ENCODE results near the gene NCK2. TPM values are rescaled to one million over a fixed set of nuclear protein-coding genes. Genes with fewer than 3 reads are reported as not detected.

The NCK2 gene
- total and polyA plus RNA-seq, 7 donors: 36.4 to 59.9 (median 52.0) TPM

- WGBS, 2 donors: 64 to 76% methylated on average over 8 of the region's 8 CpGs
- Histone ChIP-seq H3K36me3 (peaks cover 0 to 4% (median 0%) of the 10 kb centered on the region in 4 donors), H3K9me3 (no peaks in the 10 kb centered on the region), H3K4me3 (no peak overlapping the region), H3K27ac (no peak overlapping the region), H3K27me3 (no peaks in the 10 kb centered on the region), H3K4me1 (peaks cover 0 to 13% (median 3%) of the 10 kb centered on the region in 4 donors)
- no peak for TF ChIP-seq POLR2AphosphoS5 (IDR thresholded peaks at IDR 0.05)
- no peak for TF ChIP-seq EP300 (IDR thresholded peaks at IDR 0.05)
- no peak for TF ChIP-seq POLR2A (IDR thresholded peaks at IDR 0.05)
- no peak for TF ChIP-seq CTCF (IDR thresholded peaks at IDR 0.05)
- intact Hi-C loops (cut with DNase I): no loop called here
- DNase-seq: no peak
Observed at GRCh38 chr2:105873721-105874120, 129.0 kb downstream of the NCK2 start.

GRCh38 chr2:105874466-105874865 is 129.8 kb downstream of the NCK2 start:
- intact Hi-C loops (cut with DNase I): no loop called here
- no peak for TF ChIP-seq EP300 (IDR thresholded peaks at IDR 0.05)
- WGBS, 2 donors: 86 to 88% methylated on average over 6 of the region's 6 CpGs

GRCh38 chr2:105875241-105875640 is 130.5 kb downstream of the NCK2 start:
- Histone ChIP-seq H3K27ac (no peak overlapping the region), H3K4me1 (peaks cover 0 to 12% (median 3%) of the 10 kb centered on the region in 4 donors), H3K36me3 (peaks cover 0 to 5% (median 0%) of the 10 kb centered on the region in 4 donors), H3K27me3 (no peaks in the 10 kb centered on the region), H3K4me3 (no peak overlapping the region), H3K9me3 (no peaks in the 10 kb centered on the region)
- no peak for DNase-seq
- intact Hi-C loops (cut with DNase I): no loop called here
- TF ChIP-seq CTCF (IDR thresholded peaks at IDR 0.05) (no peak), POLR2AphosphoS5 (IDR thresholded peaks at IDR 0.05) (no peak), POLR2A (IDR thresholded peaks at IDR 0.05) (no peak), EP300 (IDR thresholded peaks at IDR 0.05) (no peak)
- 85 to 89% methylated on average over 7 of the region's 7 CpGs for WGBS, 2 donors

More at GRCh38 chr2:105874466-105874865, 129.8 kb downstream of the NCK2 start:
- H3K4me1 ChIP-seq: peaks cover 0 to 12% (median 3%) of the 10 kb centered on the region in 4 donors
- no peaks in the 10 kb centered on the region for H3K9me3 ChIP-seq
- DNase-seq: no peak
- H3K36me3 ChIP-seq: peaks cover 0 to 5% (median 0%) of the 10 kb centered on the region in 4 donors
- no peaks in the 10 kb centered on the region for H3K27me3 ChIP-seq
- no peak overlapping the region for H3K27ac ChIP-seq
- no peak overlapping the region for H3K4me3 ChIP-seq

GRCh38 chr2:105876191-105876590 is 131.5 kb downstream of the NCK2 start:
- Histone ChIP-seq H3K27me3 (no peaks in the 10 kb centered on the region), H3K4me3 (no peak overlapping the region), H3K9me3 (no peaks in the 10 kb centered on the region), H3K27ac (no peak overlapping the region), H3K4me1 (peaks cover 0 to 12% (median 3%) of the 10 kb centered on the region in 4 donors), H3K36me3 (peaks cover 0 to 5% (median 0%) of the 10 kb centered on the region in 4 donors)
- no peak for TF ChIP-seq CTCF (IDR thresholded peaks at IDR 0.05)
- TF ChIP-seq POLR2AphosphoS5 (IDR thresholded peaks at IDR 0.05): no peak
- TF ChIP-seq POLR2A (IDR thresholded peaks at IDR 0.05): no peak
- no peak for TF ChIP-seq EP300 (IDR thresholded peaks at IDR 0.05)
- 88 to 97% methylated on average over 4 of the region's 4 CpGs for WGBS, 2 donors
- DNase-seq: no peak
- intact Hi-C loops (cut with DNase I): no loop called here

GRCh38 chr2:105877945-105878344 is 133.2 kb downstream of the NCK2 start:
- H3K4me3 ChIP-seq: no peak overlapping the region
- no peaks in the 10 kb centered on the region for H3K27me3 ChIP-seq
- no peak for DNase-seq
- no peaks in the 10 kb centered on the region for H3K9me3 ChIP-seq
- H3K36me3 ChIP-seq: peaks cover 0 to 18% (median 6%) of the 10 kb centered on the region in 4 donors
- TF ChIP-seq POLR2AphosphoS5 (IDR thresholded peaks at IDR 0.05) (no peak), CTCF (IDR thresholded peaks at IDR 0.05) (no peak), POLR2A (IDR thresholded peaks at IDR 0.05) (no peak), EP300 (IDR thresholded peaks at IDR 0.05) (no peak)
- no peak overlapping the region for H3K27ac ChIP-seq
- H3K4me1 ChIP-seq: peaks cover 0 to 12% (median 3%) of the 10 kb centered on the region in 4 donors
- intact Hi-C loops (cut with DNase I): no loop called here
- WGBS, 2 donors: 18 to 55% methylated on average over 2 of the region's 2 CpGs

All from sigmoid colon (tissue), 7 donors.